BE2C (cell line): Measurements from ENCODE around the gene DTX3.

Source experiments
- DNase-seq: peaks from one replicate; pipeline ENCODE4 v3.0.0-alpha.2; 2020
- H3K27me3 ChIP-seq: fragments of 250-450 bp; sonication (Bioruptor Pico); 2 replicates; pipeline ENCODE4 v1.5.1; 2020; ENCODE audit warnings: mild to moderate bottlenecking
- H3K36me3 ChIP-seq: fragments of 250-450 bp; sonication (Bioruptor Pico); 2 replicates; pipeline ENCODE4 v1.5.1; 2020; ENCODE audit warnings: mild to moderate bottlenecking
- H3K4me1 ChIP-seq: fragments of 250-450 bp; sonication (Bioruptor Pico); 2 replicates; pipeline ENCODE4 v1.5.1; 2020
- H3K4me3 ChIP-seq: 2 replicates; pipeline ENCODE4 v1.5.1; 2011; ENCODE audit warnings: low read depth, low read length
- H3K9me3 ChIP-seq: fragments of 250-450 bp; sonication (Bioruptor Pico); 2 replicates; pipeline ENCODE4 v1.5.1; 2020
- TF ChIP-seq, protein P1 (sequence below): IDR thresholded peaks from 2 replicates; pipeline ENCODE4 v1.5.1; 2012; ENCODE audit warnings: mild to moderate bottlenecking, low read depth, low read length

DTX3 gene

DNA sequence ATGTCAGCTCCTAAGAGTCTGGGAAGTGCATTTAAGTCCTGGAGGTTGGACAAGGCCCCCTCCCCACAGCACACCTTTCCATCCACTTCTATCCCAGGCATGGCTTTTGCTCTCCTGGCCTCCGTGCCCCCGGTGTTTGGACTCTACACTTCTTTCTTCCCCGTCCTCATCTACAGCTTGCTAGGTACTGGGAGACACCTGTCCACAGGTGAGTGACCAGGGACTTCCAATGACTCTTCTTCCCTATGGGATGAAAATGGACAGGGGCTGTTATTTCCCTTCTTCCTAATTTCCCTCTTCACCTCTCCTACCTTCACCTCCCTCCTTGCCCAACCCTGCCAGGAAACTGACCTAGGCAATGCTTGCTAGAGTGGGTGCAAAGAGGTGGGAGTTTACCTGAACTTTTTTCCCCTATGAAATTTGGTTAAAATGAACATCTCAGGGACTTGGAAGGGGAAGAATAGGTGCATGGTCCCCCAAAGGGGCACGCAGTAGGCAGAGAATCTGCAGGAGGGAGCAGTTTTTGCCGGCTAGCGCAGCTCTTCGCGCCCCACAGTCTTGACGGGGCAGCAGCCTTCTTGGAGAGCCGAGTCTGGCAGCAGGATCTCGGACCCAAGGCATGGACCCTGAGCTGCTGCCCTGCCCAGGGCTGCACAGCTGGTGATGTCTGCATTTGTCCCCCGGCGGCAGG is 15.8 kb downstream of the DTX3 start:
- Histone ChIP-seq H3K27me3 (peaks cover 6% of the 10 kb centered on the region; the same call in 1 of the 2 replicates), H3K36me3 (peaks cover 7% of the 10 kb centered on the region; the same call in 1 of the 2 replicates), H3K9me3 (no peaks in the 10 kb centered on the region), H3K4me1 (no peaks in the 10 kb centered on the region), H3K4me3 (no peak overlapping the region)
- DNase-seq, result no peak
- TF ChIP-seq, protein P1, sequence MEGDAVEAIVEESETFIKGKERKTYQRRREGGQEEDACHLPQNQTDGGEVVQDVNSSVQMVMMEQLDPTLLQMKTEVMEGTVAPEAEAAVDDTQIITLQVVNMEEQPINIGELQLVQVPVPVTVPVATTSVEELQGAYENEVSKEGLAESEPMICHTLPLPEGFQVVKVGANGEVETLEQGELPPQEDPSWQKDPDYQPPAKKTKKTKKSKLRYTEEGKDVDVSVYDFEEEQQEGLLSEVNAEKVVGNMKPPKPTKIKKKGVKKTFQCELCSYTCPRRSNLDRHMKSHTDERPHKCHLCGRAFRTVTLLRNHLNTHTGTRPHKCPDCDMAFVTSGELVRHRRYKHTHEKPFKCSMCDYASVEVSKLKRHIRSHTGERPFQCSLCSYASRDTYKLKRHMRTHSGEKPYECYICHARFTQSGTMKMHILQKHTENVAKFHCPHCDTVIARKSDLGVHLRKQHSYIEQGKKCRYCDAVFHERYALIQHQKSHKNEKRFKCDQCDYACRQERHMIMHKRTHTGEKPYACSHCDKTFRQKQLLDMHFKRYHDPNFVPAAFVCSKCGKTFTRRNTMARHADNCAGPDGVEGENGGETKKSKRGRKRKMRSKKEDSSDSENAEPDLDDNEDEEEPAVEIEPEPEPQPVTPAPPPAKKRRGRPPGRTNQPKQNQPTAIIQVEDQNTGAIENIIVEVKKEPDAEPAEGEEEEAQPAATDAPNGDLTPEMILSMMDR, result no peak

DNA sequence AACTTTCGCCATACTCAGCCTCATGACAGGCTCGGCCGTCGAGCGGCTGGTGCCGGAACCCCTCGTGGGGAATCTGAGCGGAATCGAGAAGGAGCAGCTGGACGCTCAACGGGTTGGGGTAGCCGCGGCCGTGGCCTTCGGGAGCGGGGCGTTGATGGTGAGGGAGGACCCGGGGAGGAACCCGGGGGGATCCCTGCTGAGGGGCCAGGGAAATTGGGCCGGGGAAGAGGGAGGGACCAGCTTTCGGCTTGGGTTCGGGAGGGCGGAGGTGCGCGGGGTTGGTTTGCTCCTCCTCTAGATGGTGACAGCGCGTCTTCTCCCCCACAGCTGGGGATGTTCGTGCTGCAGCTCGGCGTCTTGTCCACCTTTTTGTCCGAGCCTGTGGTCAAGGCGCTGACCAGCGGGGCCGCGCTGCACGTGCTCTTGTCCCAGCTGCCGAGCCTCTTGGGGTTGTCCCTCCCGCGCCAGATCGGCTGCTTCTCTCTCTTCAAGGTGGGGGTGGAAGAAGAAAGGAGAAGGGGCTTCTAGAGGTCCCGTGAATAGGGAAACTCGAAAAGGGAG is 16.4 kb downstream of the DTX3 start:
- TF ChIP-seq, protein P1, result no peak
- H3K36me3 ChIP-seq, result peaks cover 1% of the 10 kb centered on the region; the same call in 1 of the 2 replicates
- H3K4me1 ChIP-seq, result no peaks in the 10 kb centered on the region
- H3K27me3 ChIP-seq, result peaks cover 6% of the 10 kb centered on the region; the same call in 1 of the 2 replicates
- no peaks in the 10 kb centered on the region for H3K9me3 ChIP-seq
- DNase-seq, result no peak
- peak overlapping the region; percentile 45 for H3K4me3 ChIP-seq

DNA sequence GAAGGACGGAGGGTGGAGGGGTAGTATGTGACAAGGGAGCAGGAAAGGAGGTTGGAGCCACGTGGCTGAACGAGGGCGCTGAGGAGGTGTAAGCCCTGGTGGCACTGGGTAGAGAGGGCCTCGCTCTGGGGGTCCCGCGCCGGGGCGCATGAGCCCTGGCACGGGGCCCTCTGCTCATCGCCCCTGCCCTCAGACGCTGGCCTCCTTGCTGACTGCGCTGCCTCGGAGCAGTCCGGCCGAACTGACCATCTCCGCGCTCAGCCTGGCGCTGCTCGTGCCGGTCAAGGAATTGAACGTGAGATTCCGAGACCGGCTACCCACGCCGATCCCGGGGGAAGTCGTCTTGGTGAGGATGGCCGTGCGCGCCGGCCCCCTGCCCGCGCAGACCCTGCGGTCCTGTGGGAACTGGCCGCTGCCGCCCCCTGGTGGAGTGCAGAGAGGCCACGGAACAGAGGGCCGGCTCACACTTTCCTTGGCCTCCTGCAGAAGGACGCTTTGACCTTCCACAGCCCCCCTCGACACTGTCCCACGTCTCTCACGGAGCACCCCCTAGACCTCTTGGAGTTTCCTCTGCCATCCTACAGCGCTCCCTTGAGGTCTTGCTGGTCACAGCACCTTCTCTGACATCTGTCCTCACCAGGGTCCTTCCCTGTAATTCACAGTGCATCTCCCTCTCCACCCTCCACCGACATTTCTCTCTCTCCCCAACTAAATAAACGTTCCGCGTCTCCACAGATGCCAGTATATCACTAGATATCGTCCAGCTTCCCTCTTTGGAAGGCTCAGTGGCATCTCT is 17.1 kb downstream of the DTX3 start:
- Histone ChIP-seq H3K36me3 (no peaks in the 10 kb centered on the region), H3K4me1 (no peaks in the 10 kb centered on the region), H3K9me3 (no peaks in the 10 kb centered on the region), H3K27me3 (peaks cover 6% of the 10 kb centered on the region; the same call in 1 of the 2 replicates), H3K4me3 (peak overlapping the region; percentile 45)
- TF ChIP-seq, protein P1, result peak; percentile 92
- DNase-seq, result peak; percentile 87

DNA sequence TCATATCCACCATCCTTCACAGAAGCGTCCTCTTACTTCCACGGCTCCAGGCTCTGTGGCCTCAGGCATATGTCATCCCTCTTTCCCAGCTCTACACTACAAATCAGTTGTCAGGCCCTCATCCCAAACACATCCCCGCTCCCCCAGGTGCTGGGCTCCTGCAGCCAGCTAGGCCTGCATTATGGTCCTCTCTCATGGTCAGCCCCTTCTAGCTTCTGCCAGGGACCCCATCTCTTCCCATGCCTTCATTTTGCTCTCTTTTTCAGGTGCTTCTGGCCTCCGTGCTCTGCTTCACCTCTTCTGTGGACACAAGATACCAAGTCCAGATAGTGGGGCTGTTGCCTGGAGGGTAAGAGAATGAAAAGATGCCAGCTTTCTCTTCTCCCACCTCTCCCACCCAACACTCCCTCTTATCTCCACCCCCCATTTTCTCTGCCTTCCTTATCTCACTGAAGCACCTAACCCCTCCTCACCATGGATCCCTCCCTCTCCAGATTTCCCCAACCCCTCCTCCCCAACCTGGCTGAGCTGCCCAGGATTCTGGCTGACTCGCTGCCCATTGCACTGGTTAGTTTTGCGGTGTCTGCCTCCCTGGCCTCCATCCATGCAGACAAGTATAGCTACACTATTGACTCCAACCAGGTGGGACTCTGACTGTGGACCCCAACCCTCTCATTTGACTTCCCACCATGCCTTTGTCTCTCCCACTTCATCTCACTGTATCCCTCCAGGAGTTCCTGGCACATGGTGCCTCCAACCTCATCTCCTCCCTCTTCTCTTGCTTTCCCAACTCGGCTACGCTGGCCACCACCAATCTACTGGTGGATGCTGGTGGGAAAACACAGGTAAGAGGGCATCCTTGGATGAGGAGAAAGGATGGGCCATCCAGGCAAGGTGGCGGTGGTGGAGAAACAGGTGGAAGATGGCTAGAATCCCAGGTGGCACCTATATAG is 17.9 kb downstream of the DTX3 start:
- no peak for DNase-seq
- H3K9me3 ChIP-seq, result no peaks in the 10 kb centered on the region
- peaks cover 6% of the 10 kb centered on the region; the same call in 1 of the 2 replicates for H3K27me3 ChIP-seq
- H3K4me1 ChIP-seq, result no peaks in the 10 kb centered on the region
- no peak overlapping the region for H3K4me3 ChIP-seq
- H3K36me3 ChIP-seq, result no peaks in the 10 kb centered on the region
- TF ChIP-seq, protein P1, result no peak

DNA sequence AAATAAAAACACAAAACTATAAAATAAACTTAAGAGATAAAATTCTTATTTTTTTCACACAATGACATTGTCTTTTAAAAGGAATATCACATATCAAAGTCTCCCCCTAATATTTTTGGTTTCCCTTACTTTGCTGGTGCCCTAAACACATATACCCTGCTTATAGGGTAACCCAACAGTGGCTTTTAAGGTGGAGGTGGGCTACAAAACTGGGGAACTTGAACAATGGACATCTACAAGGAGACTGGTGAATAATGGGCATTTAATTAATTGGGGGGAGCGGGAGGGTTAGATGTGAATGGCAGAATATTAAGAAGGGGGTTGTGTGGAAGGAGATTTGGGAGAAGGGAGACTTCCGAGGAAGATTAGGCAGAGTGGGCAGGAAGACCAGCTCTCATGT is 18.8 kb downstream of the DTX3 start:
- TF ChIP-seq, protein P1, result no peak
- Histone ChIP-seq H3K4me1 (no peaks in the 10 kb centered on the region), H3K27me3 (peaks cover 6% of the 10 kb centered on the region; the same call in 1 of the 2 replicates), H3K36me3 (no peaks in the 10 kb centered on the region), H3K9me3 (no peaks in the 10 kb centered on the region), H3K4me3 (no peak overlapping the region)
- no peak for DNase-seq
